Measurements from ENCODE around the gene STK24.

GRCh38 chr13:98438246-98439125, 138.4 kb downstream of the STK24 start:
- no peak for TF ChIP-seq CTCF (conservative IDR thresholded peaks at IDR 0.05 in 1 of 2, IDR thresholded peaks at IDR 0.05 in 1 of 2; ENCODE audit: low read depth in 1 of 2, low read length in 2 of 2)
- TF ChIP-seq EZH2 (IDR thresholded peaks at IDR 0.05; ENCODE audit: low read length, missing control alignments): no peak
